Esophagus squamous epithelium (tissue), 4 donors: ENCODE data around the gene ADARB2.
"Not testable (repeated sequence)": the region's sequence is repeated elsewhere in the genome, so short reads cannot be mapped to it uniquely, and the experiment has no call there.

Experiments used
- CTCF ChIP-seq, 6 experiments: fragments of 450-650 bp in 4 of 6; fragments of 200-600 bp in 2 of 6; sonication (generic) in 2 of 6; IDR thresholded peaks; one replicate each; pipeline ENCODE4 v1.5.1; 2016 to 2019; ENCODE audit warnings: antibody characterized with exemption in 6 of 6, mild to moderate bottlenecking in 4 of 6, moderate library complexity in 4 of 6
- POLR2A ChIP-seq, 4 donors: fragments of 450-650 bp; IDR thresholded peaks; one replicate each; pipeline ENCODE4 v1.6.1; 2017; ENCODE audit warnings: antibody characterized with exemption in 4 of 4, mild to moderate bottlenecking in 4 of 4, moderate library complexity in 3 of 4

- not testable (repeated sequence) for TF ChIP-seq CTCF, POLR2A (IDR thresholded peaks at IDR 0.05)
Observed at GRCh38 chr10:1537449-1537848, 199.9 kb downstream of the ADARB2 start.
